GM23338 (cell line): ENCODE measurements around the gene HOXC9. TPM values are rescaled to one million over a fixed set of nuclear protein-coding genes. Genes with fewer than 3 reads are reported as not detected.

ENCODE experiments used
- ATAC-seq: fragments of 200-7000 bp; cut with Tn5 transposase; 3 replicates; pipeline ENCODE4 v1.9.1; 2020
- DNase-seq: peaks from one replicate; pipeline ENCODE4 v3.0.0-alpha.2; 2015; ENCODE audit warnings: low spot score
- H2AFZ ChIP-seq: fragments of 200-600 bp; sonication (generic); 2 replicates; pipeline ENCODE4 v1.8.0; 2016; ENCODE audit warnings: antibody characterized with exemption, mild to moderate bottlenecking, moderate library complexity
- H3F3A ChIP-seq: fragments of 200-600 bp; sonication (generic); replicated peaks from 2 replicates; pipeline ENCODE4 v1.8.0; 2017; ENCODE audit warnings: antibody characterized with exemption, mixed run types, low read depth
- H3K27ac ChIP-seq: fragments of 200-600 bp; sonication (generic); 2 replicates; pipeline ENCODE4 v1.6.1; 2016; ENCODE audit warnings: low read depth
- H3K27me3 ChIP-seq: fragments of 200-600 bp; sonication (generic); 2 replicates; pipeline ENCODE4 v1.8.0; 2016; ENCODE audit warnings: mild to moderate bottlenecking, mixed run types, moderate library complexity; ENCODE audit not compliant: insufficient read depth
- H3K36me3 ChIP-seq: fragments of 200-600 bp; sonication (generic); 2 replicates; pipeline ENCODE4 v1.8.0; 2016; ENCODE audit warnings: mild to moderate bottlenecking; ENCODE audit not compliant: insufficient read depth
- H3K4me1 ChIP-seq: fragments of 200-600 bp; sonication (generic); 2 replicates; pipeline ENCODE4 v1.8.0; 2016; ENCODE audit warnings: mild to moderate bottlenecking, moderate library complexity; ENCODE audit not compliant: insufficient read depth
- H3K4me2 ChIP-seq: fragments of 200-600 bp; sonication (generic); 2 replicates; pipeline ENCODE4 v1.7.1; 2017; ENCODE audit warnings: mixed run types
- H3K4me3 ChIP-seq: fragments of 200-600 bp; sonication (generic); 2 replicates; pipeline ENCODE4 v1.6.1; 2016; ENCODE audit warnings: mixed run types
- H3K79me2 ChIP-seq: fragments of 200-600 bp; sonication (generic); replicated peaks from 2 replicates; pipeline ENCODE4 v1.8.0; 2017; ENCODE audit warnings: mild to moderate bottlenecking; ENCODE audit not compliant: insufficient read depth
- H3K9me2 ChIP-seq: fragments of 200-600 bp; sonication (generic); 2 replicates; pipeline ENCODE4 v1.8.0; 2017; ENCODE audit not compliant: insufficient read depth
- H4K20me1 ChIP-seq: fragments of 200-600 bp; sonication (generic); replicated peaks from 2 replicates; pipeline ENCODE4 v1.8.0; 2017; ENCODE audit warnings: mild to moderate bottlenecking; ENCODE audit not compliant: insufficient read depth
- H3K27ac Mint-ChIP-seq: 2 replicates; pipeline ENCODE4 v1.8.0; 2020; ENCODE audit warnings: inconsistent platforms, mild to moderate bottlenecking, moderate library complexity, mixed read lengths
- H3K27me3 Mint-ChIP-seq: 3 replicates; pipeline ENCODE4 v1.8.0; 2022; ENCODE audit warnings: low read depth, mild to moderate bottlenecking, moderate library complexity, mixed read lengths, inconsistent platforms; ENCODE audit not compliant: insufficient read depth, poor library complexity
- H3K36me3 Mint-ChIP-seq: 3 replicates; pipeline ENCODE4 v1.8.0; 2021; ENCODE audit warnings: low read depth, mild to moderate bottlenecking, inconsistent platforms, moderate library complexity, mixed read lengths
- H3K4me1 Mint-ChIP-seq: 3 replicates; pipeline ENCODE4 v1.8.0; 2020; ENCODE audit warnings: mild to moderate bottlenecking, inconsistent platforms, mixed read lengths
- H3K4me3 Mint-ChIP-seq: 3 replicates; pipeline ENCODE4 v1.8.0; 2021; ENCODE audit warnings: moderate library complexity, mild to moderate bottlenecking, inconsistent platforms, mixed read lengths
- H3K9me3 Mint-ChIP-seq: 3 replicates; pipeline ENCODE4 v1.8.0; 2020; ENCODE audit warnings: moderate library complexity, mild to moderate bottlenecking, inconsistent platforms, mixed read lengths
- EZH2 ChIP-seq: fragments of 200-600 bp; sonication (generic); IDR thresholded peaks from one replicate; pipeline ENCODE4 v1.8.0; 2017; ENCODE audit warnings: antibody characterized with exemption, mild to moderate bottlenecking, low read depth; ENCODE audit not compliant: unreplicated experiment
- EZH2phosphoT487 ChIP-seq: fragments of 200-600 bp; sonication (generic); IDR thresholded peaks from one replicate; pipeline ENCODE4 v1.8.1; 2018; ENCODE audit warnings: antibody characterized with exemption; ENCODE audit not compliant: unreplicated experiment
- NANOG ChIP-seq: IDR thresholded peaks from 2 replicates; pipeline ENCODE4 v1.6.1; 2016; ENCODE audit warnings: antibody characterized with exemption, borderline replicate concordance
- POLR2AphosphoS5 ChIP-seq: IDR thresholded peaks from 2 replicates; pipeline ENCODE4 v1.6.1; 2016; ENCODE audit warnings: antibody characterized with exemption, low read depth
- polyA plus RNA-seq: library from polyadenylated mRNA; unstranded; fragments of >200 nt; fragmentation: Nextera tagmentation; extraction: Ambion mirVana; gene quantifications from 2 replicates; pipeline ENCODE4 v1.2.1, GENCODE V29; 2016
- total RNA-seq: library from RNA; depleted of rRNA; stranded (reverse); fragments of >200 nt; shearing (Covaris generic); gene quantifications from 2 replicates; pipeline ENCODE4 v1.2.3, GENCODE V29; 2014
- TF ChIP-seq, protein P1 (sequence below): IDR thresholded peaks from one replicate; pipeline ENCODE4 v1.6.1; 2018; ENCODE audit warnings: antibody characterized with exemption; ENCODE audit not compliant: unreplicated experiment
- TF ChIP-seq, protein P2 (sequence below): fragments of 250-450 bp; sonication (Bioruptor Pico); IDR thresholded peaks from 2 replicates; pipeline ENCODE4 v1.5.0; 2020; ENCODE audit warnings: mild to moderate bottlenecking, moderate library complexity
- TF ChIP-seq, protein P3 (sequence below), 2 experiments: fragments of 200-600 bp in 1 of 2; sonication (generic) in 1 of 2; conservative IDR thresholded peaks; 2 replicates each; pipeline versions ENCODE4 v1.5.1 to v1.6.1; 2016 to 2017; ENCODE audit warnings: antibody characterized with exemption in 2 of 2, low read depth in 2 of 2, mild to moderate bottlenecking in 2 of 2, moderate library complexity in 1 of 2

HOXC9 gene
- total and polyA plus RNA-seq, 2 experiments from 2014 or later: not detected

DNA sequence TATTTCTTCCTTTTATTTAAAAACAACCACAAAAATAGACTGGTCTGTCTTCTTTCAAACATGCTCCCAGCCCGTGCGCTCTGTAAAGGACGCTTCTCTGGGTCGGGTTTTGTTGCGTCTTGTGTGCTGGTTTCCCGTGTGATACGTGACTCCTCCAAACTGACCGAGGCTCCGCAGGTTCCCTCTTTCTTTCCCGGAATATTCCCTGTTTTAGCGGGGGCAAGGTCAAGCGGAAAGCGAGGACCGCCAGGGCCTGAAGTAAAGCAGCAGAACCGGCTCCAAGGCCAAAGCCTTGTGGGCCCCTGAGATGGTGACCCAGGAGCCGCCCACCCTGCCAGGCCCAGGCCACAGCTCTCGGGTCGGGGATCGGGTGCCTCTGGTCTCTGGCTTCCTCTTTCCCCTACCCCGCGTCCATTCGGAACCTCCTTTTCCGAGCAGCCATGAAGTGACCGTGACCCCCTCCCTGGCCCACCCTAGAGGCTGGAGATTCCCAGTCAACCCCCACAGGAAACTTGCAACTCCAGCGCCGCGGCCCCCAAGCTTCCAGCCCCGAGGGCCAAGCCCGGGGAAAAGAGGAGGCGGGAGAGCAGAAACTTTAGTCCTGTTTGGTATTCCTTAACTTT lies 15.9 kb upstream of the HOXC9 start (continued):
- TF ChIP-seq, protein P1, sequence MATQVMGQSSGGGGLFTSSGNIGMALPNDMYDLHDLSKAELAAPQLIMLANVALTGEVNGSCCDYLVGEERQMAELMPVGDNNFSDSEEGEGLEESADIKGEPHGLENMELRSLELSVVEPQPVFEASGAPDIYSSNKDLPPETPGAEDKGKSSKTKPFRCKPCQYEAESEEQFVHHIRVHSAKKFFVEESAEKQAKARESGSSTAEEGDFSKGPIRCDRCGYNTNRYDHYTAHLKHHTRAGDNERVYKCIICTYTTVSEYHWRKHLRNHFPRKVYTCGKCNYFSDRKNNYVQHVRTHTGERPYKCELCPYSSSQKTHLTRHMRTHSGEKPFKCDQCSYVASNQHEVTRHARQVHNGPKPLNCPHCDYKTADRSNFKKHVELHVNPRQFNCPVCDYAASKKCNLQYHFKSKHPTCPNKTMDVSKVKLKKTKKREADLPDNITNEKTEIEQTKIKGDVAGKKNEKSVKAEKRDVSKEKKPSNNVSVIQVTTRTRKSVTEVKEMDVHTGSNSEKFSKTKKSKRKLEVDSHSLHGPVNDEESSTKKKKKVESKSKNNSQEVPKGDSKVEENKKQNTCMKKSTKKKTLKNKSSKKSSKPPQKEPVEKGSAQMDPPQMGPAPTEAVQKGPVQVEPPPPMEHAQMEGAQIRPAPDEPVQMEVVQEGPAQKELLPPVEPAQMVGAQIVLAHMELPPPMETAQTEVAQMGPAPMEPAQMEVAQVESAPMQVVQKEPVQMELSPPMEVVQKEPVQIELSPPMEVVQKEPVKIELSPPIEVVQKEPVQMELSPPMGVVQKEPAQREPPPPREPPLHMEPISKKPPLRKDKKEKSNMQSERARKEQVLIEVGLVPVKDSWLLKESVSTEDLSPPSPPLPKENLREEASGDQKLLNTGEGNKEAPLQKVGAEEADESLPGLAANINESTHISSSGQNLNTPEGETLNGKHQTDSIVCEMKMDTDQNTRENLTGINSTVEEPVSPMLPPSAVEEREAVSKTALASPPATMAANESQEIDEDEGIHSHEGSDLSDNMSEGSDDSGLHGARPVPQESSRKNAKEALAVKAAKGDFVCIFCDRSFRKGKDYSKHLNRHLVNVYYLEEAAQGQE: no peak
- TF ChIP-seq POLR2AphosphoS5: no peak

DNA sequence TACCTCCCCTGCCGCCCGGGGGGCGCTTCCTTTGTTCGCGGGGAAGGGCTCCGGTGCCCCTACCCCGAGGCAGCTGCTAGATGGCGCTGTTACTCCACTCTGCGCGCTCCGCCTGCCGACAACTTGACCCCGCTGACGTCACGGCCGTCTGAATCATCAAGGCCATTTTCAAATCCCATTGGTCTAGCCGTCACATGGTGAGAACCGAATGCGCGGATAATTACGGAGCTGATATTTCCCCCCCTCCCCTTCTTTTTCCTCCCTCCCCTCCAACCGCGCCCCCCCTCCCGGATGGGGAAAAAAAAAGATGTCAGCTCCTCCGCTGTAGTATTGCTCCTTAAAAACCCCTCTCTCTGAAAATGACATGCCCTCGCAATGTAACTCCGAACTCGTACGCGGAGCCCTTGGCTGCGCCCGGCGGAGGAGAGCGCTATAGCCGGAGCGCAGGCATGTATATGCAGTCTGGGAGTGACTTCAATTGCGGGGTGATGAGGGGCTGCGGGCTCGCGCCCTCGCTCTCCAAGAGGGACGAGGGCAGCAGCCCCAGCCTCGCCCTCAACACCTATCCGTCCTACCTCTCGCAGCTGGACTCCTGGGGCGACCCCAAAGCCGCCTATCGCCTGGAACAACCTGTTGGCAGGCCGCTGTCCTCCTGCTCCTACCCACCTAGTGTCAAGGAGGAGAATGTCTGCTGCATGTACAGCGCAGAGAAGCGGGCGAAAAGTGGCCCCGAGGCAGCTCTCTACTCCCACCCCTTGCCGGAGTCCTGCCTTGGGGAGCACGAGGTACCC lies 14.9 kb upstream of the HOXC9 start, which contains the start of gene HOXC10:
Gene HOXC10, plus strand, starts transcription at position 246 of the 791 bp plus-strand sequence. Its CDS starts 114 bp downstream, at position 360.
- Mint-ChIP-seq H3K27ac (no peak within 1 kb of the TSS), H3K9me3 (peaks cover 5% of the 10 kb centered on the region; the same call in 1 of the 3 replicates), H3K27me3 (peaks cover 100% of the 10 kb centered on the region), H3K4me3 (peak within 1 kb of the TSS; percentile 43), H3K4me1 (peaks cover 27% of the 10 kb centered on the region), H3K36me3 (no peaks in the 10 kb centered on the region; the same call in 2 of the 3 replicates)
- H3K36me3 ChIP-seq: no peaks in the 10 kb centered on the region
- peak within 1 kb of the TSS; percentile 44; the same call in 1 of the 2 replicates for H3K4me3 ChIP-seq
- H3K27me3 ChIP-seq: peaks cover 98% of the 10 kb centered on the region
- H3K9me2 ChIP-seq: no peaks in the 10 kb centered on the region
- ATAC-seq (peak; percentile 50), DNase-seq (peak; percentile 98)
- H3K4me2 ChIP-seq: peak within 1 kb of the TSS; percentile 74
- H3K4me1 ChIP-seq: peaks cover 50% of the 10 kb centered on the region
- H4K20me1 ChIP-seq: peaks cover 46% of the 10 kb centered on the region
- H3K79me2 ChIP-seq: no peaks in the 10 kb centered on the region
- peak within 1 kb of the TSS; percentile 81; the same call in 1 of the 2 replicates for H2AFZ ChIP-seq
- H3F3A ChIP-seq: peaks cover 51% of the 10 kb centered on the region
- no peak within 1 kb of the TSS for H3K27ac ChIP-seq
- TF ChIP-seq NANOG (no peak), EZH2phosphoT487 (peak; percentile 19), EZH2 (peak; percentile 89)
- TF ChIP-seq, protein P1: no peak
- TF ChIP-seq, protein P2, sequence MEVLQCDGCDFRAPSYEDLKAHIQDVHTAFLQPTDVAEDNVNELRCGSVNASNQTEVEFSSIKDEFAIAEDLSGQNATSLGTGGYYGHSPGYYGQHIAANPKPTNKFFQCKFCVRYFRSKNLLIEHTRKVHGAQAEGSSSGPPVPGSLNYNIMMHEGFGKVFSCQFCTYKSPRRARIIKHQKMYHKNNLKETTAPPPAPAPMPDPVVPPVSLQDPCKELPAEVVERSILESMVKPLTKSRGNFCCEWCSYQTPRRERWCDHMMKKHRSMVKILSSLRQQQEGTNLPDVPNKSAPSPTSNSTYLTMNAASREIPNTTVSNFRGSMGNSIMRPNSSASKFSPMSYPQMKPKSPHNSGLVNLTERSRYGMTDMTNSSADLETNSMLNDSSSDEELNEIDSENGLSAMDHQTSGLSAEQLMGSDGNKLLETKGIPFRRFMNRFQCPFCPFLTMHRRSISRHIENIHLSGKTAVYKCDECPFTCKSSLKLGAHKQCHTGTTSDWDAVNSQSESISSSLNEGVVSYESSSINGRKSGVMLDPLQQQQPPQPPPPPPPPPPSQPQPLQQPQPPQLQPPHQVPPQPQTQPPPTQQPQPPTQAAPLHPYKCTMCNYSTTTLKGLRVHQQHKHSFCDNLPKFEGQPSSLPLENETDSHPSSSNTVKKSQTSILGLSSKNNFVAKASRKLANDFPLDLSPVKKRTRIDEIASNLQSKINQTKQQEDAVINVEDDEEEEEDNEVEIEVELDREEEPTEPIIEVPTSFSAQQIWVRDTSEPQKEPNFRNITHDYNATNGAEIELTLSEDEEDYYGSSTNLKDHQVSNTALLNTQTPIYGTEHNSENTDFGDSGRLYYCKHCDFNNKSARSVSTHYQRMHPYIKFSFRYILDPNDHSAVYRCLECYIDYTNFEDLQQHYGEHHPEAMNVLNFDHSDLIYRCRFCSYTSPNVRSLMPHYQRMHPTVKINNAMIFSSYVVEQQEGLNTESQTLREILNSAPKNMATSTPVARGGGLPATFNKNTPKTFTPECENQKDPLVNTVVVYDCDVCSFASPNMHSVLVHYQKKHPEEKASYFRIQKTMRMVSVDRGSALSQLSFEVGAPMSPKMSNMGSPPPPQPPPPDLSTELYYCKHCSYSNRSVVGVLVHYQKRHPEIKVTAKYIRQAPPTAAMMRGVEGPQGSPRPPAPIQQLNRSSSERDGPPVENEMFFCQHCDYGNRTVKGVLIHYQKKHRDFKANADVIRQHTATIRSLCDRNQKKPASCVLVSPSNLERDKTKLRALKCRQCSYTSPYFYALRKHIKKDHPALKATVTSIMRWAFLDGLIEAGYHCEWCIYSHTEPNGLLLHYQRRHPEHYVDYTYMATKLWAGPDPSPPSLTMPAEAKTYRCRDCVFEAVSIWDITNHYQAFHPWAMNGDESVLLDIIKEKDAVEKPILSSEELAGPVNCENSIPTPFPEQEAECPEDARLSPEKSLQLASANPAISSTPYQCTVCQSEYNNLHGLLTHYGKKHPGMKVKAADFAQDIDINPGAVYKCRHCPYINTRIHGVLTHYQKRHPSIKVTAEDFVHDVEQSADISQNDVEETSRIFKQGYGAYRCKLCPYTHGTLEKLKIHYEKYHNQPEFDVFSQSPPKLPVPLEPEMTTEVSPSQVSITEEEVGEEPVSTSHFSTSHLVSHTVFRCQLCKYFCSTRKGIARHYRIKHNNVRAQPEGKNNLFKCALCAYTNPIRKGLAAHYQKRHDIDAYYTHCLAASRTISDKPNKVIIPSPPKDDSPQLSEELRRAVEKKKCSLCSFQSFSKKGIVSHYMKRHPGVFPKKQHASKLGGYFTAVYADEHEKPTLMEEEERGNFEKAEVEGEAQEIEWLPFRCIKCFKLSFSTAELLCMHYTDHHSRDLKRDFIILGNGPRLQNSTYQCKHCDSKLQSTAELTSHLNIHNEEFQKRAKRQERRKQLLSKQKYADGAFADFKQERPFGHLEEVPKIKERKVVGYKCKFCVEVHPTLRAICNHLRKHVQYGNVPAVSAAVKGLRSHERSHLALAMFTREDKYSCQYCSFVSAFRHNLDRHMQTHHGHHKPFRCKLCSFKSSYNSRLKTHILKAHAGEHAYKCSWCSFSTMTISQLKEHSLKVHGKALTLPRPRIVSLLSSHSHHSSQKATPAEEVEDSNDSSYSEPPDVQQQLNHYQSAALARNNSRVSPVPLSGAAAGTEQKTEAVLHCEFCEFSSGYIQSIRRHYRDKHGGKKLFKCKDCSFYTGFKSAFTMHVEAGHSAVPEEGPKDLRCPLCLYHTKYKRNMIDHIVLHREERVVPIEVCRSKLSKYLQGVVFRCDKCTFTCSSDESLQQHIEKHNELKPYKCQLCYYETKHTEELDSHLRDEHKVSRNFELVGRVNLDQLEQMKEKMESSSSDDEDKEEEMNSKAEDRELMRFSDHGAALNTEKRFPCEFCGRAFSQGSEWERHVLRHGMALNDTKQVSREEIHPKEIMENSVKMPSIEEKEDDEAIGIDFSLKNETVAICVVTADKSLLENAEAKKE (CRISPR knock-in tag): no peak
- TF ChIP-seq, protein P3, sequence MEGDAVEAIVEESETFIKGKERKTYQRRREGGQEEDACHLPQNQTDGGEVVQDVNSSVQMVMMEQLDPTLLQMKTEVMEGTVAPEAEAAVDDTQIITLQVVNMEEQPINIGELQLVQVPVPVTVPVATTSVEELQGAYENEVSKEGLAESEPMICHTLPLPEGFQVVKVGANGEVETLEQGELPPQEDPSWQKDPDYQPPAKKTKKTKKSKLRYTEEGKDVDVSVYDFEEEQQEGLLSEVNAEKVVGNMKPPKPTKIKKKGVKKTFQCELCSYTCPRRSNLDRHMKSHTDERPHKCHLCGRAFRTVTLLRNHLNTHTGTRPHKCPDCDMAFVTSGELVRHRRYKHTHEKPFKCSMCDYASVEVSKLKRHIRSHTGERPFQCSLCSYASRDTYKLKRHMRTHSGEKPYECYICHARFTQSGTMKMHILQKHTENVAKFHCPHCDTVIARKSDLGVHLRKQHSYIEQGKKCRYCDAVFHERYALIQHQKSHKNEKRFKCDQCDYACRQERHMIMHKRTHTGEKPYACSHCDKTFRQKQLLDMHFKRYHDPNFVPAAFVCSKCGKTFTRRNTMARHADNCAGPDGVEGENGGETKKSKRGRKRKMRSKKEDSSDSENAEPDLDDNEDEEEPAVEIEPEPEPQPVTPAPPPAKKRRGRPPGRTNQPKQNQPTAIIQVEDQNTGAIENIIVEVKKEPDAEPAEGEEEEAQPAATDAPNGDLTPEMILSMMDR (conservative IDR thresholded peaks at IDR 0.05; ENCODE audit: low read depth in 2 of 2): peak; percentile 67 to 88
